Keratinocyte (primary cell): ENCODE data around the gene IFNA5.

Source experiments
- EZH2 ChIP-seq: IDR thresholded peaks from one replicate; pipeline ENCODE4 v1.6.1; 2012; ENCODE audit warnings: inconsistent platforms, mild to moderate bottlenecking, low read length, moderate library complexity
- TF ChIP-seq, protein P1 (sequence below), 3 experiments: IDR thresholded peaks in 1 of 3; conservative IDR thresholded peaks in 1 of 3; optimal IDR thresholded peaks in 1 of 3; 2 replicates in 2 of 3; 3 replicates in 1 of 3; pipeline versions ENCODE3 to v1.5.1; 2011; ENCODE audit warnings: low read length in 3 of 3, mild to moderate bottlenecking in 3 of 3, moderate library complexity in 2 of 3, control low read depth in 1 of 3, inconsistent platforms in 1 of 3; ENCODE audit not compliant: insufficient read depth in 2 of 3; ENCODE audit errors: extremely low read depth in 1 of 3

DNA sequence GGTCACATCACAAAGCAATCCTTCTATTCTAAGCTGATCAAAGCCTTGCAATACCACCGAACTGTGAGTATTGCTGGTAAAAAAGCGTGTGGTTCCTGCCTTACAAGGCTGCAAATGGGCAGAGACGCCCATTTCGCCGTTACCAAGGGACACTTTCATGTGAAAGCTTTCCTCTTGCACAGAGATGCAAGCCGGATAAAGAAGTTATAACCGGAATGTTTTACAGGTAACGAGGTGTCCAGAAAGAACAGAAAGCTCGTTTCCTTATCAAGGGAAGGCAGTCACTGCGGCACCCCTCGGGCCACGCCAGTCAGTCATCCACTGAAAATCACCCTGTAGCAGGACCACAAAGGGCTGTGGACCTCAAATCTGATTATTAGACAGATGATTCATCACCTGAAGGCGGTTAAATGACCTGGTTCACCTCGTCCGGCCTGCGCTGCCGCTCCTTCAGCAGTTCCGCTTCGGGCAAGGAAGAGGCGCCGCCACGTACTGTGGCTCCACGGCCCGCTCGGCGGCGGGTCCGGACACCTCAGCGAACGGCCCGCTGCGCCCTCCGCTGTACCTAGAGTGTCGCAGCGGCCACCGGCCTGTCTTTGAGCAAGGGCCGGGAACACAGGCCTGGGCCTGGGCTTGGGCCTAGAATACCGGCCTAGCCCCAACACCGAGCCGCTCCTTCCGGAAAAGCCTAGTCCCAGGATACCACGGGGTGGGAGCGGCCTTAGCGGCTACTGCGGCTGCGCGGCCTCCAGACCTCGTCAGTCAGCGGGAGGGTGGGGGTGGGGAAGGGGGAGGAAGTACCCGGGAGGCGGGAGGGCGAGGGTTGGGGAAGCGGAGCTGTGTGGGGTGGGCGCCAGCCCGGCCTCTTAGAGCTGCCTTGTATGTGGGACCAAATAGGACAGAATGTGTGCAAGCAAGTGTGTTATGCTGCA lies 29.9 kb upstream of the IFNA5 start, which contains the start of gene KLHL9:
- TF ChIP-seq, protein P1, sequence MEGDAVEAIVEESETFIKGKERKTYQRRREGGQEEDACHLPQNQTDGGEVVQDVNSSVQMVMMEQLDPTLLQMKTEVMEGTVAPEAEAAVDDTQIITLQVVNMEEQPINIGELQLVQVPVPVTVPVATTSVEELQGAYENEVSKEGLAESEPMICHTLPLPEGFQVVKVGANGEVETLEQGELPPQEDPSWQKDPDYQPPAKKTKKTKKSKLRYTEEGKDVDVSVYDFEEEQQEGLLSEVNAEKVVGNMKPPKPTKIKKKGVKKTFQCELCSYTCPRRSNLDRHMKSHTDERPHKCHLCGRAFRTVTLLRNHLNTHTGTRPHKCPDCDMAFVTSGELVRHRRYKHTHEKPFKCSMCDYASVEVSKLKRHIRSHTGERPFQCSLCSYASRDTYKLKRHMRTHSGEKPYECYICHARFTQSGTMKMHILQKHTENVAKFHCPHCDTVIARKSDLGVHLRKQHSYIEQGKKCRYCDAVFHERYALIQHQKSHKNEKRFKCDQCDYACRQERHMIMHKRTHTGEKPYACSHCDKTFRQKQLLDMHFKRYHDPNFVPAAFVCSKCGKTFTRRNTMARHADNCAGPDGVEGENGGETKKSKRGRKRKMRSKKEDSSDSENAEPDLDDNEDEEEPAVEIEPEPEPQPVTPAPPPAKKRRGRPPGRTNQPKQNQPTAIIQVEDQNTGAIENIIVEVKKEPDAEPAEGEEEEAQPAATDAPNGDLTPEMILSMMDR (optimal IDR thresholded peaks at IDR 0.05 in 1 of 3, IDR thresholded peaks at IDR 0.05 in 1 of 3, conservative IDR thresholded peaks at IDR 0.05 in 1 of 3; ENCODE audit: extremely low read depth in 1 of 3, insufficient read depth in 2 of 3, low read length in 3 of 3) = no peak
- no peak for TF ChIP-seq EZH2
